GM20000 (cell line): ENCODE results near the gene ERGIC1.

Experiments used
- DNase-seq: peaks from one replicate; pipeline ENCODE4 v3.0.0; 2012; ENCODE audit warnings: low spot score
- TF ChIP-seq, protein P1 (sequence below): IDR thresholded peaks from 2 replicates; pipeline ENCODE4 v1.5.1; 2012; ENCODE audit warnings: mild to moderate bottlenecking, control low read depth; ENCODE audit errors: extremely low read depth, missing control alignments

ERGIC1 gene

GRCh38 chr5:172959824-172960799 is 126.1 kb downstream of the ERGIC1 start:
- DNase-seq: no peak
- TF ChIP-seq, protein P1, sequence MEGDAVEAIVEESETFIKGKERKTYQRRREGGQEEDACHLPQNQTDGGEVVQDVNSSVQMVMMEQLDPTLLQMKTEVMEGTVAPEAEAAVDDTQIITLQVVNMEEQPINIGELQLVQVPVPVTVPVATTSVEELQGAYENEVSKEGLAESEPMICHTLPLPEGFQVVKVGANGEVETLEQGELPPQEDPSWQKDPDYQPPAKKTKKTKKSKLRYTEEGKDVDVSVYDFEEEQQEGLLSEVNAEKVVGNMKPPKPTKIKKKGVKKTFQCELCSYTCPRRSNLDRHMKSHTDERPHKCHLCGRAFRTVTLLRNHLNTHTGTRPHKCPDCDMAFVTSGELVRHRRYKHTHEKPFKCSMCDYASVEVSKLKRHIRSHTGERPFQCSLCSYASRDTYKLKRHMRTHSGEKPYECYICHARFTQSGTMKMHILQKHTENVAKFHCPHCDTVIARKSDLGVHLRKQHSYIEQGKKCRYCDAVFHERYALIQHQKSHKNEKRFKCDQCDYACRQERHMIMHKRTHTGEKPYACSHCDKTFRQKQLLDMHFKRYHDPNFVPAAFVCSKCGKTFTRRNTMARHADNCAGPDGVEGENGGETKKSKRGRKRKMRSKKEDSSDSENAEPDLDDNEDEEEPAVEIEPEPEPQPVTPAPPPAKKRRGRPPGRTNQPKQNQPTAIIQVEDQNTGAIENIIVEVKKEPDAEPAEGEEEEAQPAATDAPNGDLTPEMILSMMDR: no peak

DNA sequence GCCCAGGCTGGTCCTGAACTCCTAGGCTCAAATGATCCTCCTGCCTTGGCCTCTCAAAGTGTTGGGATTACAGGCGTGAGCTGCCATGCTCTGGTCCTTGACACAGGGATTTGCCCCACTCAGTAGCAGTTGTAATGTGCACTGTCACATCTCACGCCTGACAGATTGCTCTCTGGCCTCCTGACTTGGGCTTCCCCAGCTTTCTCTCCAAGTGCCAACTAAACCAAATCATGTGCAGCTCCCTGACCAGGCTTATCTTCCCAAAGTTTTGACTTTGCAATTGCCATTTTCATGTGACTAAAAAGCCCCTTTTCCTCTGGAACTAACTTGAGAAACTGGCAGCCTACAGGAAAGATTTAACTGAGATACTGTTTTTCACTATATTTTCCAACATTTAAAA is 135.9 kb downstream of the ERGIC1 start:
- no peak for DNase-seq
- TF ChIP-seq, protein P1: no peak

- TF ChIP-seq, protein P1: no peak
- DNase-seq: no peak
Measured at GRCh38 chr5:172971482-172971881, 137.4 kb downstream of the ERGIC1 start.

- no peak for DNase-seq
- TF ChIP-seq, protein P1: no peak
Measured at GRCh38 chr5:172972552-172972951, 138.5 kb downstream of the ERGIC1 start.

- TF ChIP-seq, protein P1: no peak
Measured at GRCh38 chr5:172973127-172973916, 139.3 kb downstream of the ERGIC1 start.

GRCh38 chr5:172973931-172974330 is 139.9 kb downstream of the ERGIC1 start:
- TF ChIP-seq, protein P1: no peak
- DNase-seq: no peak

More at GRCh38 chr5:172973127-172973916, 139.3 kb downstream of the ERGIC1 start:
- DNase-seq: no peak

DNA sequence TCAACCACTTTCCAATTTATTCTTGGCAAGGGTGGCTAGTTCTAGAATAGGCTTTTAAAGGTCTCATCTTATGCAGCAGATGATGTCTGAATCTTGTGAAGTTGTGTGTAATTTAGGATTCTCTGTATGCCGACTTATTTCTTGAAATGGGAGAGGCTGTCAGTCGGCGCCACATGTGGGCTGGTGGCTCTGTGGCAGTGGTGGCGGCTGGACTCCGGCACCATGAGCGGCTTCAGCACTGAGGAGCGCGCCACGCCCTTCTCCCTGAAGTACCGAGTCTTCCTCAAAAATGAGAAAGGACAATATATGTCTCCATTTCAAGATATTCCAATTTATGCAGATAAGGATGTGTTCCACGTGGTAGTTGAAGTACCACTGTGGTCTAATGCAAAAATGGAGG is 141.2 kb downstream of the ERGIC1 start:
- no peak for DNase-seq
- TF ChIP-seq, protein P1: no peak
